Stimulated activated CD8-positive, alpha-beta memory T cell treated with anti-CD3 and anti-CD28 coated beads, Interleukin-15, amount 100 ng/mL, for 1 hour (primary cell): Measurements from ENCODE around the gene GIGYF1.
A peak's percentile ranks its signal among the peaks of the same experiment; 100 is the strongest.
"Not testable (repeated sequence)": the region's sequence is repeated elsewhere in the genome, so short reads cannot be mapped to it uniquely, and the experiment has no call there.

Source experiments
- DNase-seq: peaks from one replicate; pipeline ENCODE4 v3.0.0-alpha.2; 2020; ENCODE audit warnings: low read depth

GIGYF1 gene

DNA sequence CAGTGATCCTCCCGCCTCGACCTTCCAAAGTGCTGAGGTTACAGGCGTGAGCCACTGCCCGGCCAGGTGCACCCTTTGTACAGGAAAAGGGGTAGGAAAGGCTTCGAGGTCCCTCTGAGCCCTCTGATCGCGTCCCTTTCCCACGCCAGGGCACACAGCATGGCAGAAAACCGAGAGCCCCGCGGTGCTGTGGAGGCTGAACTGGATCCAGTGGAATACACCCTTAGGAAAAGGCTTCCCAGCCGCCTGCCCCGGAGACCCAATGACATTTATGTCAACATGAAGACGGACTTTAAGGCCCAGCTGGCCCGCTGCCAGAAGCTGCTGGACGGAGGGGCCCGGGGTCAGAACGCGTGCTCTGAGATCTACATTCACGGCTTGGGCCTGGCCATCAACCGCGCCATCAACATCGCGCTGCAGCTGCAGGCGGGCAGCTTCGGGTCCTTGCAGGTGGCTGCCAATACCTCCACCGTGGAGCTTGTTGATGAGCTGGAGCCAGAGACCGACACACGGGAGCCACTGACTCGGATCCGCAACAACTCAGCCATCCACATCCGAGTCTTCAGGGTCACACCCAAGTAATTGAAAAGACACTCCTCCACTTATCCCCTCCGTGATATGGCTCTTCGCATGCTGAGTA is 12.7 kb upstream of the GIGYF1 start:
- DNase-seq = no peak

- peak; percentile 97 for DNase-seq
Measured at GRCh38 chr7:100705753-100706671, 12.0 kb upstream of the GIGYF1 start, which contains the start of gene POP7. Gene POP7 (plus strand): TSS chr7:100706121. CDS start chr7:100706831, 710 bp downstream.

DNA sequence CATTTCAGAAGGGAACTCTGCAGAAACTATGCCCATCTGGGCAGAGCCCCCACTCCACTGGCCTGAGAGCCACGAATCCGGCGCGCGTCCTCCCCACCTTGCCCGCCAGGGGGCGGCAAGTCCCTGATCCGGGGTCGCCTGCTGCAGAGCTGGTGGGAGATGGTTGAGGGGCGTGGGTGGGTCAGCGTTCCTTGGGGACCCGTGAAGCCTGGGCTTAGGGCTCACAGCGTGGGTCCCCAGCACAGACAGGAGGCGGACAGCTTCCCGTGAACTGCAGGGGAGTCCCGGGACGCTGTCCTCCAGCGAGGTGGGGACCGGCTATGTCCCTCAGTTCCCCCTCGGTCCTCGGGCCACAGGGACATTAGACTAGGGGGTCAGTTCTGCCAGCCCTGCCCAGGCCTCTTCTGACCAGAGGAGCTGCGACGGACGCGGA is 11.3 kb upstream of the GIGYF1 start:
- DNase-seq = peak; percentile 63

GRCh38 chr7:100701089-100701488 is 7.0 kb upstream of the GIGYF1 start:
- DNase-seq = not testable (repeated sequence)

- DNase-seq = no peak
Measured at GRCh38 chr7:100699018-100699417, 5.0 kb upstream of the GIGYF1 start.

GRCh38 chr7:100696123-100696521 is 2.1 kb upstream of the GIGYF1 start:
- DNase-seq = no peak

GRCh38 chr7:100693312-100694097 is 545 bp downstream of the GIGYF1 start:
- DNase-seq = no peak

DNA sequence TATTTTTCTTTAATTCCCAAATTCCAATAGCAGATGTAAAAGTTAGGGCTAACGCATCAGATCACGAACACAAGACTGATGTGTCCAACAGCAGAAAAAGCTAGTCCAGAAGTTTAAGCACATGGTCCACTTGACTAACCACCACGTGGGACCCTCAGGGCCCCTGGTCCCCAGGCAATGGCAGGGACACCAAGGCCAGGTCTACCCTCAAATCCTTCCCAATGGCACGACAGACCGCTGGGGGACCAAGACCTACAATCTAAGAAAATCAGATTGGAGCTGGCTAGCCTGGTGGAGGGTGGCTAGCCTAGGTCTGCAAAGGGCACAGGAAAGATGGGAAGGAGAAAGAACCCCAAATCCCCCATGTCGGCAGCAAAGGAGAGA is 1.5 kb downstream of the GIGYF1 start:
- no peak for DNase-seq

- DNase-seq = peak; percentile 71
Measured at GRCh38 chr7:100691676-100692577, 2.1 kb downstream of the GIGYF1 start.

GRCh38 chr7:100689230-100690135 is 4.6 kb downstream of the GIGYF1 start:
- DNase-seq = no peak

DNA sequence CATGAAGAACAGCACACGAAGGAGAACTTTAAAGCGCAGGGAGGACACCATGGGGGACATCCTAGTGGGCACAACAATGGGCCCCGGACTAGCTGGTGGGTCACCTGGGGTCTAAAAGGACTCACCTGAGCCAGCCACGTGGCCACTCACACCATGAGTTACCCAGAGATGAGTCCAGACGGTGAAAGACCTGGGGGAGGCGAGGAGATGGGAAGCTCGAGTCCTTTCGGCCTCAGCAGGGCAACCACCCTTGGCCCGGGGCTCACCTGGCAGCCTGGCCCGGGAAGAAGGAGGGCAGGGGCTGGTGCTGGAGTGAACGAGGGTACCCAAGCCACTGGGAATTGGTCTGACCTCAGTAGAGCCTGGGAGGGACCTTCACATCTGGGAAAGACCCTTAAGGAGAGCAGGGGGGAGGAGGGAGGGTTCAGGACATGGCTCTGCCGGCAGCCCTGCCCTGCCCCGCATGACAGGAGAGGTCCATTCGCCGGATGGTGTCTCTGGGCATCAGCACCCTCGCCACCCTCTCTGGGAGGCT is 5.7 kb downstream of the GIGYF1 start:
- DNase-seq = no peak

DNA sequence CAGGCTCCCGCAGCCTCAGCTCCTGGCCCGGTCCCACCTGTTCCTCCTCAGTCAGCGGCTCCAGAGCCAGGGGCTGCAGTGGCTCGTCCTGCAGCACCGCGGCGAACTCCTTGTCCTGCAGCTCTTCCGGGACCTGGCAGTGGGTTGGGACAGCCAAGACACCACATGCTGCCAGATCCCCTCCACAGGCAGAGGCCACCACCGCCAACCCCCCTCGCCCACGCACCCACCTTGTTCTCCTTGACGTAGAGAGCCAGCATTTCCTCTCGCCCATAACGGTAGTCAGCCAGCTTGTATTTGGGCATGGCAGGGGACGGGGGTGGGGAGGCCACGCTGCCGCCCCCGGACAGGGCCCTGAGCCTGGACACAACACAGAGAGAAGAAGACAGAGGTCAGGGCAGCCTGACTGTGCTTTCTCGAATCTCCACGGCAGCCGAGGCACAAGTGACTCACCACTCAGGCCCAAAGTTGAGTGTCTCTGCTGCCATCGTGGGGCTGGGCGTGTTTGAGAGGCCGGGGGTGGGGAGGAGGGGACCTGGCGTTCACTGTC is 6.2 kb downstream of the GIGYF1 start:
- DNase-seq = no peak

- DNase-seq = no peak
Measured at GRCh38 chr7:100687261-100687660, 6.8 kb downstream of the GIGYF1 start.

DNA sequence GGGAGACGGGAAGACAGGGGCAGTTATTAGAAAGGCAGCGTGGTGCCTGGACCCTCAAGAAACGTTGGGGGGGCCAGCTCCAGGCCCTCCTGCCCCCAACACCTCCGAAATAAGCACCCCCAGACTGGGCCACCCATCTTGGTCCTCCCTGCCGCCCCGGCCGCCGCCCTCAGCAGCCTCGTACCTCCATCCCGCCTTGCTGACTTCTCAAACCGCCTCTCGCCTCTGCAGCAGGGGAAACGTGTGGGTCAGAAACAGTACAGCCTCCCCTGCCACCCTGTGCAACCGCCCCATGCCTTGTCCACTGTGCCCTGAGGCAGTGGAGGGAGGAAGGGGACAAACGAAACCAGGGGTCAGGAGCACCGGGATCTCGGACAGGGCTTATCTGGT is 7.2 kb downstream of the GIGYF1 start:
- DNase-seq = no peak

DNA sequence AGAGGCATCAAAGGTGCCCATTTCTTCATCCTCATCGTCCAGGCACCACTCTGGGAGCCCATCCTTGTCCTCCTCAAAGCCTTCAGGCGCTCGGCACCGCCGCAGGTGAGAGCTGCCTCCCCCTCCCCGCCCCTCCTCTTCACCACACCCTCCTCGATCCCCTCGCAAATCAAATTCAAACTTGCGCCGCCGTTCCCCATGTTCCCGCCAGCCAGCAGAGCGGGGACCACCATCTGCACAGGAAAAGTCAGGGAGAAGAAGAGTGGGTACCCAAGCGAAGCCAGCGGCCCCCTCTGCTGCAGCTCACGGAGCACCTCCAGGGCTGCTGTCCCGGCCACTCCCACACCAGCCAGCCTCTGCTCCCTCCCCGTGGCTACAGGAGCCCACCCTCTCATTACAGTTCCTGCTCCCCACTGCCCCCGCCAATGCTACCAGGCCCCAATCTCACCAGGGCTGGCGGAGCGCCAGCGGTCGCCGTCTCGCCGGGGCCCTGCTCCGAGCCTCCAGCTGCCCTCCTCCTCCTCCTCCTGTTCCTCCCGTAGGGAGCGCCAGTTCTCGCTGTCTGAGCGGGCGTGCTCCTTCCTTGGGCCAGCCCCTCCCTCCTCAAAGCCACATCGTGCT is 7.7 kb downstream of the GIGYF1 start:
- DNase-seq = no peak

DNA sequence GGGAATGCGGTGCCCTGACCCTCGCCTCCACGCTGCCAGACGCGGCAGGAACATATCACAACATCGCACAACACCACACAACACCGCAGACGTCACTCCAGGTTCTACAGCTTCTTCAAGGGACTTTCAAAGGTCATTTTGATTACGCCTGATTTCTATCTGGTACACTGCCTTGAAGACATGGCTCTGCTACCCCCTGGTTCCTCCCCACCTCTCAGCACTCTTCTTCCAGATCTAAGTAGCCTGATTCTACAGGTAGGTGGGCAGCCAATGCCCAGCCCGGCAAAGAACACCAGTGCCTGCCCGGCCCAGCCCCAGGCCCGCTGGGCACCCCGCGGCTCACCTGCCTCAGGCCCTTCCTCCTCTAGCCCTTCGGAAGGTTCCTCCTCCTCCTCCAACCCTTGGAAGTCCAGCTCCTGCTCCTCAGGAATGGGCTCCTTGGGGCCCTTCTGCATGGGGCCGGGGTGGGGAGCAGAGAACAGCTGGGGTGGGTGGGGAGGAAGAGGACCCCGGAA is 8.4 kb downstream of the GIGYF1 start:
- DNase-seq = no peak

GRCh38 chr7:100685049-100685605 is 8.9 kb downstream of the GIGYF1 start:
- DNase-seq = no peak

- no peak for DNase-seq
Measured at GRCh38 chr7:100684534-100685042, 9.5 kb downstream of the GIGYF1 start.
